Measurements from ENCODE around the gene NCOA4.
"Not testable (repeated sequence)": the region's sequence is repeated elsewhere in the genome, so short reads cannot be mapped to it uniquely, and the experiment has no call there.

NCOA4 gene

DNA sequence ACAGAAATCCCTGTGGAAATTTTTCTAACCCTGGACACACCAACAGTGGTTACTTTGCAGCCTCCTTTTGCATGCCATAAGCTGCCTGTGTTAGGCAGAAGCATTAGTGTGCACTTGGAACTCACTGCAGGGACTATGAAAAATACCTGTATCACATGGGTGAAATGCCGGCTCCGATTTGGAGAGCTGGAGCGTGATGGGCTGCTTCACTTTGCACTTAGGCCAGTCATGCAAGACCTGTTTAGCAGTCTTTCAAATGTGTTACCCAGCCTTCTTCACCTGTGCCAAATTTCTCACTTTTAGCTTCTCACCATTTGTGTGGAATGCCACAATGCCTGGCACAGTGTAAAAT is 11.3 kb downstream of the NCOA4 start:
- no peak for DNase-seq

DNA sequence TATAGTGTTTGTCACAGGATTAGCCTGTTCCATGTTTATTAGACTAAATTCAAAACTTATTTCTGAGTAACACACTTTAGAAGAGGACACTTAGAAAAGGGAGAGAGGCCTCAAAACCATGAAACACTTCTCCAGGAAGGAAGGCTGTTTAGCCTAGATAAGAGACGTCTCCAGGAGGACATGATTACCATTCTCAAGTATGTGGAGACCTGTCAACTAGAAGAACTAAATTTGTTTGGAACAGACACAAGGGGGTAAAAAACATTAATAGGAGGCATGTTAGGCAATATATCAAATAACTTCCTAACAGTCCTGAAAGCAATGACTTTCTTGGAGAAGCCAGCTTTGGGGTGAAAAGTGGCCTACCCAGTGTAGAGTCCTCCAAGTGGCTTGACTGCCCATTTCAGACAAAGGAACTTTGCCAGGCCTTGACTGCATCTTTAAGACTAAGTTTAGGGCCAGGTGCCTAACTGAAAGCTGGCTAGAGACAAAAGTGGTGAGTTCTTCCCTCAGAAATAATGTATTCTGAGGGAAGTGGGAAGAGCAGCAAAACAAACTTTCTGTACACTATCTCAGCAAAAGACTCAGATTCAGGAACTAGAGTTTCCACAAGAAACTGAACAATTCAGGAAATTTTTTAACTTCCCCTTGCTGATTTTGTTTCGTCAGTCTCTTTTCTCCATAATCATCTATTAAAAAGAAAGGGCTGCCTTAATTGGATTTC is 11.8 kb downstream of the NCOA4 start:
- no peak for DNase-seq

DNA sequence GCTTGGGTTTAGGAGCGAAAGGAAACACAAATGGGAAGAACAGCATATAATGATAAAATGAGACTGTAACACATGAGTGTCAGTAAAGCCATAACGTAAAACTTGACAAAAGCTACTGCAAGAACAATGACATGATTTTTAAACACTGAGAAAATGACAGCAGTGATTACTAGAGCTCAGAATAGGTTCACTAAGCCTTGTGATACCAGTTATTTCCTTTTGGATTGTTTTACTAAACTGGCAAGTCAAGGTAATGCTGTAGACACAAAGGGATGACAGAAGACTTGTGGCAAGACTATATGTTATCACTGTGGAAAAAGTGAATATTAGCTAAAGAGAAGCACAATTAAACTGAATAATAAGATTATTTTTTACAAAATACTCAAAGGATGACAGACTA is 12.7 kb downstream of the NCOA4 start:
- DNase-seq = no peak

DNA sequence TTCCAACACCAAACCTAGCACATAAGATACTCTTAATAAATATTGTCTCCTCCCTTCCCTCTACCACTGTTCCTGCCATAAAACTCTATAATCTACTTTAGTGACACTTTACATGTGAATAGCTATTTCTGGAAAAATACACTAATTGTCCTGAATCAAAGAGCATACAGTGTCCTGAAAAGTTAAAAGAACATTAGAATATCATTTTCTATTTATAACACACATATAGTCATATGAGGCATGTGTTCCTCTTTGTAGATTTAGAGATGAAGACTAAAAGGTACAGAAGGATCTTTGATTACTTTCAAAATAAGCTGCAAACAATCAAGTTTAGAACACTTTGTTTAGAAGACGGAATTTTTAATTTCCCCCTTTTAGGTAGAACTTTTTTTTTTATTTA is 13.6 kb downstream of the NCOA4 start:
- DNase-seq = no peak

DNA sequence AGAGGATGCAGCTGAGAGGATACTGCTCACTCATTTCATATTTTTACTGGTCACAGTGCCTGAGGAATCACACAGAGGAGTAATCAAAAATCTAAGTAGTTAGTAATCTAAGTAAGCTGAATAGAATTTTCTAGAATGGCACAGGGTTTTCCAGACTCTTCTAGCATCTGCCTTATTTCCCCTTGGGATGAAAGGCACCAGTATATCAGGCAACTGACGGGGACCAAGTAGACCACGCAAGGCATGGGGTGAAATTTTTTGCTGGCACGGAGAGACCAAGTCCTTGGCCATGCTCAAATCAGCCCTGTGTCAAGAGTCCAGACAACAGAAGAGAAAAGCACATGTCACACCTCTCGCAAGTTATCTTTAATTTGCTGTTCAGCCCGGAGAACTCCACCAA is 14.2 kb downstream of the NCOA4 start:
- no peak for DNase-seq

DNA sequence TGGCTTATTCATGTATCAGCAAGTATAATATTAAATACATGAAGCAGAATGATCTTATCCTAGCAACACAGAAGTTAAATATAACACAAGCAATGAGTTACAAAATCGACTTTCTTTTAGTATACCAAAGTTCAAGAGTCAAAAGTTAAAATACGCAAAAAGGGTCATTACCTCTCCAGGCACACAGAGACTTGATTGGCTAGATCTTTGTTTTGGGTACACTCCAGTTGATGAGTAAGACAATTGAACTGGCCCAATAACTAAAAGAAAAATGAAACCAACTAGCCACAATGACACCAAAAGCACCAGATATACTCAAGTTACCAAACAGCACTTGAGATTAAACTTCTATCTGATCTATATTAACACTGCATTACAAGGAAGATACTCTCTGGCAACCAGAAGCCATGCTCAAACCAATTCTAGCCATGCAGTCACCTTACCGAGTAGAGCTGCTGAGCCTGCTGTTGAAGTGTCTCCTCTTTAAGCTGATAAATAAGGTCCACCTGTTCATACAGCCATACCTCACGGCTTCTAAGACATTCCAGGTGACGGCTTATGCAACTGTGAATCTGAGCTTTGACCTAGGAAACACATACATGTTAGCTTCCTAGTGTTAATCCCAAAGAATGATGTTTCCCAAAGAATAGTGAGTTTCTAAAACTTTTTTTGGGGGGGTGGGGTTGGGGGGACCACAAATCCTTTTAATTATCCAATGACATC is 15.6 kb downstream of the NCOA4 start:
- DNase-seq = no peak

DNA sequence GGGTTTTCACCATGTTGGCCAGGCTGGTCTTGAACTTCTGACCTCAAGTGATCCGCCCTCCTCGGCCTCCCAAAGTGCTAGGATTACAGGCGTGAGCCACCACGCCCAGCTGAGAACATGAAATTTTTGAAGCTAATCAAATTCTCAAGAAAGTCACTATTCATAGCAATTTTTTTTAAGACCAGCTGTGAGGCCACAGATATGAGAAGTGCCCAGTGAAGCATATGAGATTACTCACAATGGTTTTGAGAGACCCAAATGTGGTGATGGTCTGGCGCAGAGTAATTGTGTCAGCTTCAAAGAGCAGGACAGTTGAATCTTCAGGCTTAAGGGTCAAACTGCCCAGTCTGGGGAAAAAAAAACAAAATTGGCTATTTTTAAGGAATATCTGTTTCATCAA is 16.2 kb downstream of the NCOA4 start:
- DNase-seq = no peak

DNA sequence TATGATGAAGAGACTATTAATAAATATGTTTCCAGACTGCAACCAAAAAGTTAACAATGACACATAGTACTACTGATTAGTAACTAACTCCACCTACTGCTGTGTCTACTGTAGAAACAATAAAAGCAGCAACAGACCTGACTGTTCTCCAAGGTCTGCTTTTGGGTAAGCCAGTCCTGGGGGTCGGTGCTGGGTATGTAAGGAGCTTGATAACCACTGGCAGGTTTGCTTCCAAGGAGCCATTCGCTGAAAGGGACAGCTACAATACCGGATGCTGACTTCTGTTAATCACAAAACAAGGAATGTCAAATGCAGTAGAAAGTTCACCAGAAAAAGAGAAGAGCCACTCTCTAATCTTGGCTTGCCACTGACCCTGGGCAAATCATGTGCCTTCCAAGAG is 17.7 kb downstream of the NCOA4 start:
- no peak for DNase-seq

DNA sequence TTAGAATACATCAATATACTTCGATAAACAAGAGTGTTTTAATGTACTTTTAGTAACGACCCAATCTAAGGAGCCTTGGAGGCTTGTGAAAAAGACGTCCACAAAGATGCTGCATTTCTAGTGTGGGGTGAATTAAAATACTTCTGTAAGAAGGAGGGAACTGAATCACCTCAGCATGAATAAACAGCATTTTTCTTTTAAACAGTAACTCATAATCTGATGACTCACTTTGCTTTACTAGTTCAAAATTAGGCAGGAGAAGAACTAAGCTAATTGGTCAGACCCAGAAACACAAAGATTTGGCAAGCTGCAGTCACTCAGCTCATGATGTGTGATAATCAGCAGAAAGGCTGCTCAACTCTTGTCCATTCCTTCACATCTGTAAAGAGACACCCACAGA is 24.2 kb downstream of the NCOA4 start:
- no peak for DNase-seq

DNA sequence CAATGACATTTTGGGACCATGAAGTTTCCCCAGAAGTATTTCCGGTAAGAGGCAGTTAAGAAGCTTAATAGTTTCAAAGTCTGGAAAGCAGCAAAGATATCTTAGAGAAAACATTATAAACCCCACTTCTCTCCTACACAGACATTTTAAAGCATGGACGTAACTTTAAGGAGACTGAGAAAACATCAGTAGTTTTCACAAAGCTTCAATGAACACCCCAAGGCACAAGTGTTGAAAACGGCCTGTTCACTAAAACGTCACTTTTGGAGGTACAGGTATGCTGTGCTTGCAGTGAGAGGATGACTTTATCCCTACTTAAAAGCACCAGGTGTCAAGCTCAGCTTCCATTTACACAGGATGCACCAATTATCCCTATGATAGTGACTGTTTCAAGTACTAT is 25.0 kb downstream of the NCOA4 start:
- no peak for DNase-seq

DNA sequence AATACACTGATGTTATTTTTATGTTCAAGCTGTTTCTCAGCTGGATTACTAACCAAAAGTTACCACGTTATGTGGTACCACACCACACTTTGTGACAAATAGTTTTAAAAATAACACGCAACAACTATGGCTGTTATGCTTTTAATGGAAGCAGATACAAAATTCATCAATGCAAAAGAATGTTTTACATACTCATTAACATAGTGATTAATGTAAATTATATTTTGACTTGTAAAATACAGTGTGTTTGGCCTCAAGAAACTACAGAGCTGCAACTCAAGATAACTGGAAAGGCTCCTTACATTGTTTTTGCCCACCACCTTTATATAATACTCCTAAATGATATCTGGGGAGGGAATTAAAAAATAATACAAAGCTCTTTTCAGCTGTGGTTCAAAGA is 25.5 kb downstream of the NCOA4 start:
- DNase-seq = no peak

DNA sequence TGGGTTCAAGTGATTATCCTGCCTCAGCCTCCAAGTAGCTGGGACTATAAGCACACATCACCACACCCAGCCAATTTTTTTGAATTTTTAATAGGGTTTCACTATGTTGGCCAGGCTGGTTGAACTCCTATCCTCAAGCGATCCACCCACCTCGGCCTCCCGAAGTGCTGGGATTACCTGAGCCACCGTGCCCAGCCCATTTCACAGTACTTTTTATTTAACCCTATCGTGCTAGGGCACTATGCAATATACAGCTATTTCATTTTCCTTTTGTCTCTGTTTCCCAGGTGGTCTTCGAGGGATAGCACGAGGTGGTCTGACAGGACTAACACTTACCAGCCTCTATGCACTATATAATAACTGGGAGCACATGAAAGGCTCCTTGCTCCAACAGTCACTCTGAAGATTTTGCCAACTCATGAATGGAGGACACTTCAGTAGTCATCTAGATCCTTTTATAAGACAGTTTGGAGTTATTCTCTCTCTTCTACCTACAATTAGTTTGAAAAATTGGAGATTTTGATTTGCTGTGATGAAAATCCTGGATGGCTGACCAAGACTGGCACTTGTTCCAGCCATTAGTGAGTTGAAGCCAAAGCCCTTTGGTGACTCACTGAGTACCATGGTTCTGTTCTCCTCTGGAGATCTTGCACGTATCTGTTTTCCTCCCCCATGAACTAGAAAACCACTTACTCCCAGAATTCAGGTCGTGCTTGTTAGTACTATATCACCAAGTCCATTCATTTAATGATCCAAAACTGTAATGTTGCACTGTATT is 27.3 kb downstream of the NCOA4 start:
- DNase-seq = no peak

DNA sequence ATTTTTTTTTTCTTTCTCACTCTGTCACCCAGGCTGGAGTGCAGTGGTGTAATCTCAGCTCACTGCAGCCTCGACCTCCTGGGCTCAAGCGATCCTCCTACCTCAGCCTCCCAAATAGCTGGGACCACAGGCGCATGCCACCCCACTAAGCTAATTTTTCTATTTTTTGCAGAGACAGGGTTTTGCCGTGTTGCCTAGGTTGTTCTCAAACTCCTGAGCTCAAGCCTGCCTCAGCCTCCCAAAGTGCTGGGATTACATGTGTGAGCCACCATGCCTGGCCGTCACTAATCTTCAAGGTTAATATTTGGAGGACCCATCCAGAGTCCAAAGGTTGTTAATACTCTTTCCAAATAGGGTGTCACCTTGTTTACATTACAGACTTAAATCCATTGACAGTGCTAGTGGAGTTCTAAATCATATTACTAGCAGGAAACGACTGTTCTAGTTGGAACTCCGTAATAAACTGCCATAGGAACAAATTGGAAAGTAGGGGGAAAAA is 28.2 kb downstream of the NCOA4 start:
- not testable (repeated sequence) for DNase-seq

DNA sequence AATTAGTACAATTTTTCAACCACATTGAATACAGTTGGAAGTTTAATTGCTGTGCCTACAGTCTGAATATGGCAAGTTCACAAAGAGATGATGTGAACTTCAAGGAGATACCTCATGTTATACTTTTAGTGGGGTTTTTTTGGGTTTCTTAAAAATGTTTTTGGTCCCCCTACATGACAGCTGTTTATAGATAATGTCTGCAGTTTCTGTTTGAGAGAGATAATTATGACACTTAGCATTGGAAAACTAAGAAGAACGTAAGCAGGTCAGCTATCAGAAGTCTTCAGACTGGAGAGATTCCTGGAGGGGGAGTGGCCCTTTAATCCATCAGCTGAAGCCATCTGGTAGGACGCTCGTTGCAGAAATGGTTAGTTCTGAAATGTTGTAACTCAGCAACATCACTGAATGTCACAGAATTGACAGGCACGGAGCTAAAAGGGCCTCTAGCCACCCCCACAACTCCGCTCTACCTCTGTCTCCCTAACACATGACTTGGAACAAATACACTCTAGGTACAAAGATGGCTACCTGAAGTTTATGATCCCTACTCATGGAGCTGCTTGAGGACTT is 29.2 kb downstream of the NCOA4 start:
- DNase-seq = no peak

DNA sequence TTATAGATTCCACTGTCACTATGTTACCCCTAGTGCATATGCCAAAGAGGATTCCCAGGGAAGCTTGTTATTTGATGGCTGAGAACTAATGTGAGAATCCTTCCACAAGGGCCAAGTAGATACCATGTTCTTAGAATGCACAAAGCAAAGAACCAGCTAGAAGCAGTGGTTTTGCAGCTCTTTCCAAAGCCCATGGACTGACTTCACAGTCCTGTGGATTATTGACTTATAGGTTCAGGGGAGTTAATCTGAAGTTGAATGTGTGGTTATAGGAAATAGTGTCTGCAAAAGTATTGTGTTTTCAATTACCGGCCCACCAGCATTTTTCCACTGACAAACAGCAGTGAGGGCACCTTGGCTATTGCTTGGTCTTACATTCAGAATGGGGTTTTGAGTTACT is 29.9 kb downstream of the NCOA4 start:
- DNase-seq = no peak

DNA sequence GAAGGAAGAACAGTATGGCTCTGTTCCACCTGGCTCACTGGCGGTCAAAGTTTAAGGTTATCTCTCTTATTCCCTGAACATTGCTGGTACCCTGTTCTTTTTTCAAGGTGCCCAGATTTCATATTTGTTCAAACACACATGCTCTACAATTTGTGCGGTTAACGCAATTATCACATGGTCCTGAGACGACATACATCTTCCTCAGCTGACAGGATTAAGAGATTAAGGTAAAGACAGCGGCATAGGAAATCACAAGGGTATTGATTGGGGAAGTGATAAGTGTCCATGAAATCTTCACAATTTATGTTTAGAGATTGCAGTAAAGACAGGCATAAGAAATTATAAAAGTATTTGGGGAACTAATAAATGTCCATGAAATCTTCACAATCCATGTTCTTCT is 30.5 kb downstream of the NCOA4 start:
- DNase-seq = not testable (repeated sequence)

DNA sequence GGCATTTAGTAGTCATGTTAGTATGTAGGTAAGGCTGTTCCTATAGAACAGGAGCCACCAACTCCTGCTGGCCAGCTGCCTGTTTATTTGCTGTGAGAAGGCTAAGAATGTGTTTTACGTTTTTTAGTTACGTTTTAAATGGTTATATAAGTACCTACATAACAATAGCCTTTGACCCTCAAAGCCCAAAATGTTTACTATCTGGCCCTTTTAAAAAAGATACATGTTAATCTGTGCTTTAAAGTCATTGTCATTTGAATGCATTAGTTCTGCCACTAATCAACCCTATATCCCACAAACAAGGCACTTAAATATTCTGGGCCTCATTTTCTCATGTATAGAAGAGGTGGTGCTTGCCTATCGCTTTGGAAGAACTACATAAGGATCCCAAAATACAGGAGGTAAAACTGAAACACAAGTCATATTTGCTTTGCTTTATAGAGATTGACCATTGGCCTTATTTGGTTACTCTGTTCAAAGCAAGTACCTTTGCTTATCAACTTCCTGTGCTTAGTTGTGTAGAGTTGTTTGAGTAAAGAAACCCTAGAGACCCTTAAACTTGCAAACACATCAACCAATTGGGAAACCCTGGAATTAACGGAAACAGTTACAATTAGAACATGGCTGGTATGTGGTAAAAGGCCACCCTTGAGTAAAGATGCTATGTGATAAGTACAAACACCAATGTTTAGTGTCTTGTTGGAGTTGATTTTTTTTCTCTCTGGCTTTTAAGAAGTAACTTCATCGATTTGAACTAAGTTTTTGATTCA is 32.2 kb downstream of the NCOA4 start:
- DNase-seq = no peak

DNA sequence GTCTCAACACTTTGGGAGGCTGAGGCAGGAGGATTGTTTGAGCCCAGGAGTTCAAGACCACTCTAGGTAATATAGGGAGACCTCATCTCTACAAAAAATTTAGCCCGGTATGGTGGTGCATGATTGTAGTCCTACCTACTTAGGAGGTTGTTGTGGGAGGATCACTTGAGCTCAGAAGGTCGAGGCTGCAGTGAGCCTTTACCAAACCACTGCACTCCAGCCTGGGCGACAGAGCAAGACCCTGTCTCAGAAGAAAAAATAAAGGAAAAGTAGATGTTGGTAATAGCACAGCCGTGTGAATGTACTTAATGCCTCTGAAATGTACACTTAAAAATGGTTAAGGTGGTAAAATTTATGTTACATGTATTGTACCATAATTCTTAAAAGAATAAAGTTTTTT is 32.9 kb downstream of the NCOA4 start:
- DNase-seq = no peak

DNA sequence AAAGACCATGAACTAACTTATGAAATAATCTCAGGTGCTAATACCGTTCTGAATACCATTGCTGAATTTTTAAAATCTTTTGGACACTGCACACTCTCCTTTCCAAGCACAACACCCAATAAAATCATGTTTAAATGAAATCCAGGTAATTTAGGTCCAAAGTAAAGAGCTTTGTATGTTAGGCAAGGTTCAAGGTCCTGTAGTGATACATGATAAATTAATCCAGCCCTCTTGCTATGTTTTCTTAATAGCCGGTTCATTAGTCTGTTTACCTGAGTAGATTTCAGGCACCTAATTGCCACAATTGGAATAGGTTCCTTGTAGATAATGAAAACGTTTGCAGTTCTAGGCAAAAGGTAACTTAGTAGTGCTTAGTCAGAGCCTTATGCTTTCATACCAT is 44.8 kb downstream of the NCOA4 start:
- DNase-seq = not testable (repeated sequence)

DNA sequence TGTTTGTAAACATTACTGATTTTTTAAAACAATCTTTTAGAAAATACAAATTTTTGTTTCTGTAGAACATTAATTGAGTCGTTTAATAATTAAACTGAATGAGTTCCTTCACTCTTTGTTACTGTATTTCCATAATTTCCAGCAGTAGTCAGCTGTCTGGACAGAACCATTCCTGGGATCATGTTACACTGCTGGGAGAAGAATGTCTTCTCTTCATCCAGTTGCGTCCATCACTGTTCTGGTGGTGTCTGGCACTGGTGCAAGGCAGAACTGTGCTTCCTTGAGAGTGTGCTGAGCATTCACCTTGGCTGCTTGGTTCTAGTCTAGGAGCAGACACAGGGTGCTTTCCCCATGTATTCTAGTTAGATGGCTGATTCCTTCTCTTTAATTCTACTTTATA is 46.0 kb downstream of the NCOA4 start:
- not testable (repeated sequence) for DNase-seq

DNA sequence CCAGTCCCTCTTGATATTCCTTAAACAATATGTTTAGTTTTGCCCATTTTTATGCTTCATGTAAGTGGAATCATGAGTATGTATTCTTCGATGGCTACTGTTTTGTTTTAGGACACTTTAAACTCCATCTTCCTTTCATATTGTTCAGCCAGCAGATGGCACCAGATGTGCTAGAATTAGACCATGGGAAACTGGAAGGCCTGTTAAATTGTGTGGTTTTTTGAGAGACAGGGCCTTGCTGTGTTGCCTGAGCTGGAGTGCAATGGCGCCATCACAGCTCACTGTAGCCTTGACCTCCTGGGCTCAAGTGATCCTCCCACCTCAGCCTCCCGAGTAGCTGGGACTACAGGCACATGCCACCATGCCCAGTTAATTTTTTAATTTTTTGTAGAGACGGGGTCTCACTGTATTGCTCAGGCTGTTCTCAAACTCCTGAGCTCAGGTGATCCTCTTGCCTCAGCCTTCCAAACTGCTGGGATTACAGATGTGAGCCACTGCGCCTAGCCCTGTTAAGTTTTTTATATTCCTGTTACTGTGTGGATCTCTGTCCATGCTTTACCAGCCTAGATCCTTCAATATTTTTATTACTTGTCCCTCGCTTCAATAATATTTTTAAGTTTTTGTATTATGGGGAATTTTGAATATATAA is 46.8 kb downstream of the NCOA4 start:
- not testable (repeated sequence) for DNase-seq

DNA sequence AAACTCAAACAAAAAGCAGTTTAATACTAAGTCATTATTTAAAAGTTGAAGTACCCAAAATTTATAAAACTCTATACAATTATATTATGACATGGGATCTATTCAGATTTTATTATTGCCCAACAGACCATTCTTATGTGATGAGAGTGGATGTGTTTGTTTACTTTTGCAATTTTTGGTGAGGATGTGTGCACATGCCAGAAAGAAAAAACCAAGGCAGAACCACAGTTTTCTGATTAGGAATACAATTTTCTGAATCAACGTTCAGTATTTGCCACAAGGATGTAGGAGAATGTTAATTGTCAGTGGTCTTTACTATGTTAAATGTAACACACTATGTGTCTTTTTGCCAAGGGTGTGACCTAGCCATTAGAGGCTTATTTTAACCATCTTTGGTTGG is 49.1 kb downstream of the NCOA4 start:
- not testable (repeated sequence) for DNase-seq

All from NCI-H187 (cell line).